GM18907 (cell line): ENCODE results near the gene CD248.
"Not testable (repeated sequence)": the region's sequence is repeated elsewhere in the genome, so short reads cannot be mapped to it uniquely, and the experiment has no call there.

Source experiments
- ATAC-seq: cut with Tn5 transposase; IDR thresholded peaks from one replicate; pipeline ENCODE4 v1.9.1; 2021; ENCODE audit warnings: mild to moderate bottlenecking, moderate library complexity; ENCODE audit not compliant: unreplicated experiment

The CD248 gene, protein sequence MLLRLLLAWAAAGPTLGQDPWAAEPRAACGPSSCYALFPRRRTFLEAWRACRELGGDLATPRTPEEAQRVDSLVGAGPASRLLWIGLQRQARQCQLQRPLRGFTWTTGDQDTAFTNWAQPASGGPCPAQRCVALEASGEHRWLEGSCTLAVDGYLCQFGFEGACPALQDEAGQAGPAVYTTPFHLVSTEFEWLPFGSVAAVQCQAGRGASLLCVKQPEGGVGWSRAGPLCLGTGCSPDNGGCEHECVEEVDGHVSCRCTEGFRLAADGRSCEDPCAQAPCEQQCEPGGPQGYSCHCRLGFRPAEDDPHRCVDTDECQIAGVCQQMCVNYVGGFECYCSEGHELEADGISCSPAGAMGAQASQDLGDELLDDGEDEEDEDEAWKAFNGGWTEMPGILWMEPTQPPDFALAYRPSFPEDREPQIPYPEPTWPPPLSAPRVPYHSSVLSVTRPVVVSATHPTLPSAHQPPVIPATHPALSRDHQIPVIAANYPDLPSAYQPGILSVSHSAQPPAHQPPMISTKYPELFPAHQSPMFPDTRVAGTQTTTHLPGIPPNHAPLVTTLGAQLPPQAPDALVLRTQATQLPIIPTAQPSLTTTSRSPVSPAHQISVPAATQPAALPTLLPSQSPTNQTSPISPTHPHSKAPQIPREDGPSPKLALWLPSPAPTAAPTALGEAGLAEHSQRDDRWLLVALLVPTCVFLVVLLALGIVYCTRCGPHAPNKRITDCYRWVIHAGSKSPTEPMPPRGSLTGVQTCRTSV

DNA sequence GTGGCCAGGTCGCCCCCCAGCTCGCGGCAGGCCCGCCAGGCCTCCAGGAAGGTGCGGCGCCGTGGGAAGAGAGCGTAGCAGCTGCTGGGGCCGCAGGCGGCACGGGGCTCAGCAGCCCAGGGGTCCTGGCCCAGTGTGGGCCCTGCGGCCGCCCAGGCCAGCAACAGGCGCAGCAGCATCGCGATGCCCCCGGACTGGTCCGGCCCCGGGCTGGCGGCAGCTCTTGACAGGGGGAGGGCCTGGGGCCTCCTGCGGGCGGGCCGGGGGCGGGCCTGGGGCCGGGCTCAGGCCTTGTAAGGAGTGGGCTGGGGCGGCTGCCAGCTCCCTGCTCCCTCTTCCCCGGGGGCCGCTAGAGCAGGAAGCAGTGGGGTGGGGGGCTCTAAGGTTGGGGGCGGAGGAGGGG is at the start of gene CD248:
CD248 (minus strand) TSS at position 196 of the 403 bp plus-strand sequence; CDS start at position 179, 17 bp downstream.
- no peak for ATAC-seq

DNA sequence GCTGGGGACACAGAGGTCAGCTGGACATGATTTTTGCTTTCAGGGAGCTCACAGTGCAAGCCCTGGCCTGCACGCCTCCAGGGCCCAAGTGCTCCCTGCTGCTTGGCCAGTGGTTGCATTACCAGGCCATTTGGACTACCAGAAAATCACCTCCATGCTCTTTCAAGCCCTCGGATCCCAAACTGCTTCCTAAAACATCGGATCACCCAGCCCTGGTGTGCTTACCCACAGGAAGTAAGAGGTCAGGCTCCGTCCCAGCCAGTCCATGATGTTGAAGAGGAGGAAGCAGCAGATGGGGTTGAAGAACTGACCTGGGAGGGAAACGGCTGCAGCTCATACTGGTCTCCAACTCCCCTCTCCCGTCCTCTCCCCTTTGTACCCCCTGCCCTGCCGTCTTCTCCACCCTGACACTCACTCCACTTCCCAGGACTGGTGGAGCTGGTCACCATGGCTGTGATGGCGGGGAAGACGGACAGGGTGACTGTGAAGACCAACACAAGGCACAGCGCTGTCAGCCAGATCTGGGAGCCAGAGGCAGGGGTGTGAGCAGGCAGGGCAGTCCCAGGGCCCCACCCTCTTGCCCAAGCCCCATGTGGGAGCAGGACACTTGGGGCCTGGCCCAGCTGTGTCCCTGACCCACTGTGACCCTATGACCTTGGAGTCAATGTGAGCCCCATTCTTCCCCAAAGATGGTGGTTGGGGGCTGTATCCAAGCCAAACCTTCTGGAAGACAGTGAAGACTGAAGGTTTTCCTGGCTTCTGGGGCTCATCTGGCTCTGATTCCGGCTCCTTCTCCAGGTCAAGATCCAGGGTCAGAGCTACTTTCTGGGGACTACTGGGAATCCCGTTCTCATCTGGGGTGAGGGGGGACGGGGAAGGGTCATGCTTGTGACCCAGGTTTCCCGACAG is 49.1 kb upstream of the CD248 start:
- no peak for ATAC-seq

DNA sequence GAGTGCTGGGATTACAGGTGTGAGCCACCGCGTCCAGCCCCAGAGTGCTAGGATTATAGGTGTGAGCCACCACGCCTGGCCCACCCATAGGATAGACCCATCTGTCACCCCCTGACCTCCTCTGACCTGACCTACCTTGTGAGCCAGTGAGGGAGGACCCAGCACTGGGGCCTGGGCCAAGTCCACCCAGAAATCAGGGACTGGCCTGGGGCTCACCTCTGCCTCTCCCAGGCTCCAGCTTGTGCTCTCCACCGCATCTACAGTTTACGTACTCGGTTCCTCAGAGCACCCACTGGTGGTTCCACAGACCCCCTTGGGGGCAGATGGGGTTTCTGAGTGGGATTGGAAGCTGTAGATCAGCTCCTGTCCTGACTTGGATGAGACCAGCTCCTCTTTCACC is 48.3 kb upstream of the CD248 start:
- ATAC-seq = no peak

DNA sequence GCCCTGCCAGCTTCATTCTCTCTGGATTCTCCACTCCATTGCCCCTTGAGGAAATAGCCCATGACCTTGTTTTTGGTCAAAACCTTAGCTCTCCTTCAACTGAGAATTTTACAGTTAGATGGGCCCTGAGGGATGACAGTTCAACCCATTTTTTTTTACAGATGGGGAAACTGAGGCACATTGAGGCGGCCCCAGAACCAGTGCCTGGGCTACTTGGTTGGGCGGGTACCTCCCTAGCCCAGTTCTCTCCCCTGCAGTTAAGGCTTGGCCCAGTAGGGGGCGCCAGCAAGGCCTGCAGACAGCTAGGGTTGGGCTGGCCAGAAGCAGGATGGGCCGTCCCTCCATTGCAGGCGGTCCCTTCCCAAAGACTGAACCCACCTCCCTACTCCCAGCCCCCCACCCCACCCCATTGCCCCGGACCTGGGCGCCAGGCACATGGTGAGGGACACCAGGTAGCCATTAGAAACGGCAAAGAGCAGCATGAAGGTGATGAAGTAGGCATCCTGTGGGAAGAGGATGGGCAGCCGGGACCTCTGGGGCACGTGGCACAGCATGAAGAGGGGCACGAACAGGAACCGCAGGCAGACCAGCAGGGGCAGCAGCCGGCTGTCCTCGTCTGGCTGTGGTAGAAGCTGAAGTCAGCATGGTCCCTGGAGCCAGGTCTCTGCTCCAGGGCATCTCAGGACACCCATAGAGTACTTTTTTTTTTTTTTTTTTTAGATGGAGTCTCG is 47.1 kb upstream of the CD248 start:
- no peak for ATAC-seq

GRCh38 chr11:66363187-66363601 is 46.4 kb upstream of the CD248 start:
- ATAC-seq = no peak

- ATAC-seq = no peak
Observed at GRCh38 chr11:66362481-66363147, 45.8 kb upstream of the CD248 start.

- no peak for ATAC-seq
Observed at GRCh38 chr11:66361502-66361941, 44.7 kb upstream of the CD248 start.

- no peak for ATAC-seq
Observed at GRCh38 chr11:66360406-66361073, 43.7 kb upstream of the CD248 start.

DNA sequence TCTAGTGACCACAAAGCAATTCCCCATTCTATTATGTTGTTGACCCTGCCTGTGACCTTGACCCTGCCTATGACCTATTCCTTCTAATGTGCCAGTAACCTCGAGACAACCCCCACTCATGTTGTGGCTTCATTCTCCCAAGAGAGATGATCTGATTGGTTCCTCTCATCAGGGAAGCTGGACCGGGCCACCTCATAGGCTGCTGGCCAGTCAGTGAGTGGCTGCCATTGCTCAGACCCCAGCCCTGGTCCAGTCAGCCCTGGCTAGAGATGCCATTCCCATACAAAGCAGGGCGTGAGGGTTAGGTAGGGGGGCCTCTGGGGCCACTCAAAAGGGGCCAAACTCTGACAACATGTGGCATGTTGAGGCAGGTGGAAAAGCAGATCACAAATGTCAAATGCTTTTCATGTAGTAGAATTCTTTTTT is 42.8 kb upstream of the CD248 start:
- no peak for ATAC-seq

GRCh38 chr11:66350560-66351235 is 33.9 kb upstream of the CD248 start:
- ATAC-seq = not testable (repeated sequence)

DNA sequence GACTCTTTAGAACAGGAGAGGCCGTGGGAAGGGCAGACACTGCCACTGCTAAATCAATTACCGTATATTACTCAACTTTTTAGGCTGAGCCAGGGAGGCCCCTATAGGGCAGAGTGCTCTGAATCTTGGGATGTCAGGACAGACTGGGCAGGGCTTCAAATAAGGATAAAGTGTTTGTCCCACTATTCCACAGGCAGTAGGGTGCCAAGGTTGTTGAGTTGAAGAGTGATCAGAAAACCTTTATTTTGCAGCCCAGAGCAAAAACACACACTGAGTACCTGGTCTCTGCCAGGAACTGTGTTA is 32.2 kb upstream of the CD248 start:
- ATAC-seq = no peak

DNA sequence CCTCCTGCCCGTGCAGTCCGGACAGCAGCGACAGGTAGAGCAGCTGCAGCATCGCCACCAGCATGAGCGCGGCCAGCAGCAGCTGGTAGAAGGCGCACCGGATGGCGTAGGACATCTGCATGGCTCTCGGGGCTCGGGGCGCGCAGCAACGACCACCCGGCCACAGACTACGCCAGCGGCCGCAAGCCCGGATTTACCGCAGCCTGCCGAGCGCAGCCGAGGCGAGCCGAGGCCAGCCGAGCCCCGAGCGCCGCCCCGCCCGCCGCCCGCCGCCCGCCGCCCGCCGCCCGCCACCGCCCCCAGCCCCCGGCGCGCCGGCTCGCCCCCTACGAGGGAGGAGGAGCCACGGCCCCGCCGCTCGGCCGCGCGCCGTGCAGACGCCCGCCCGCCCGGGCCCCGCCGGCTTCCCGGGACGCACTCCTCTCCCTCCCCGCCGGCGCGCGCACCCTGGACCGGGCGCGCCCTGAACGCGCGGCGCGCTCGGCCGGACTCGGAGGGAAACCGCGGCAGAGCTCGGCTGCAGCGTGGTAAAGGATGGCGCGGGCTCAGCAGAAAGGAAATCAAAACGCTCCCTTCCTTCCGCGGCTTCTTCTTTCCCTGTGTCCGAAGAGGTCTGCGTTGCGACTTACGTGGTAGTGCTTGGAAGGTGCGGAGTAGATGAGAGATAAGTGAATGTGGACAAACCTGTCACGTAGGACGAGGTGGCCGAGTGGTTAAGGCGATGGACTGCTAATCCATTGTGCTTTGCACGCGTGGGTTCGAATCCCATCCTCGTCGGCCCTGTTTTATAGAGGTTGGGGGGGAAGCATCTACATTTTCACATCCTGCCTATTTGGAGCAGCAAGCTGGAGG is 30.8 kb upstream of the CD248 start, which contains the start of gene B4GAT1:
B4GAT1 (minus strand) TSS at position 205 of the 852 bp plus-strand sequence; CDS start at position 121, 84 bp downstream.
- ATAC-seq = peak; percentile 38

DNA sequence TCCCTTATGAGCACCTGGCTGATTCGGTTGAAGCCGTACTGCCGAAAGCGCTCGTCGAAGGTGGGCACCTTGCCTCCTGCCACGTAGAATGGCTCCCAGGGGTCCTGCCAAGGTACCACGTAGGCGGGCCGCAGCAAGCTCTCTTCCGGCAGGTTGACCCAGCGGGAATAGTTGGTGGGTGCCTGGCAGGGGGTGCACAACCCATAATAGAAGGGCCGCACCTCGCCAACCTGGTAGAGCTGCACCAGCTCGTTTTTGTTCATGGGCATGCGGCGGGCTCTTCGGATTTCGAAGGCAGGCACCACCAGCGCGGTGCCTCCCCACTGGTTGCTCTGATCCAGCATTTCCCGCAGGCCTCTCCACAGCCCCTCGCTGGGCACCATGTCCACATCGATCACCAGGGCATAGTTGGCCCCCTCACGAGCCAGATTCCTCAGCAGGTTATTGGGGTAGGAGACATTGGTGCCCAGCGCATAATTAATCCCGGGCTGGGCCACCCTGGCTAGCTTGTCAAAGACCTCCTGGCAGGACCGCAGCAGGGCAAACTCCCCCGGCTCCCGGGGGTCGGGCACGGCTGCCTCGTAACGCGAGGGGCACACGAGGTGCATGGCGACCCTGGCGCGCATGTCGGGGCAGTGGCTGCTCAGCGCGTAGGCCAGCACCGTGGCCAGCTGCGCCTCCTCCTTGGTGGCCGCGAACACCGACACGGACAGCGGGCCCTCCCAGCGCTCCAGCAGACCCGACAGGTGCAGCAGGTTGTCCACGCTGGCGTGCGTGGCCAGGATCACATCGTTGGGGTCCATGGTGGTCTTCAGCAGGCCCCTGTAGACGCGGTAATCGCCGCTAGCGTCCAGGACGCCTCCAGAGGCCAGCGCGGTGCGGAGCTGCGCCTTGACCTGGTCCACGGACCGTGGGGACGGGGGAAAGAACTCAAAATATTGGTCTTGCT is 29.9 kb upstream of the CD248 start:
- no peak for ATAC-seq

DNA sequence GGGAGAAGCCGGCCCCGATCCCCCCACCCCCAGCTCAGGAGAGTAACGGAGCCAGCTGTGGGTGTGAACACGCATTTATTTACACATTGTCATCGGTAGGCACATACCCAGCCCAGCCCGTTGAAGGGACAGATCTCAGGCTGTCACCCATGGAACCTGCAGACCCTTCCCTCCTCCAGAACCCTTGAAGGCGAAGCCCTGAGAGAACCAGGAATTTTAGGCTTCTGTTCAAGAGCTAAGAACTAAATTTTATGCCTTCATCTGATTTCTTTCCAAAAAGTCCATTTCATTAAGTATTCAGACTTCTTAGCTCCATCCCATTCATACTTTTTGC is 28.4 kb upstream of the CD248 start:
- ATAC-seq = peak; percentile 2

DNA sequence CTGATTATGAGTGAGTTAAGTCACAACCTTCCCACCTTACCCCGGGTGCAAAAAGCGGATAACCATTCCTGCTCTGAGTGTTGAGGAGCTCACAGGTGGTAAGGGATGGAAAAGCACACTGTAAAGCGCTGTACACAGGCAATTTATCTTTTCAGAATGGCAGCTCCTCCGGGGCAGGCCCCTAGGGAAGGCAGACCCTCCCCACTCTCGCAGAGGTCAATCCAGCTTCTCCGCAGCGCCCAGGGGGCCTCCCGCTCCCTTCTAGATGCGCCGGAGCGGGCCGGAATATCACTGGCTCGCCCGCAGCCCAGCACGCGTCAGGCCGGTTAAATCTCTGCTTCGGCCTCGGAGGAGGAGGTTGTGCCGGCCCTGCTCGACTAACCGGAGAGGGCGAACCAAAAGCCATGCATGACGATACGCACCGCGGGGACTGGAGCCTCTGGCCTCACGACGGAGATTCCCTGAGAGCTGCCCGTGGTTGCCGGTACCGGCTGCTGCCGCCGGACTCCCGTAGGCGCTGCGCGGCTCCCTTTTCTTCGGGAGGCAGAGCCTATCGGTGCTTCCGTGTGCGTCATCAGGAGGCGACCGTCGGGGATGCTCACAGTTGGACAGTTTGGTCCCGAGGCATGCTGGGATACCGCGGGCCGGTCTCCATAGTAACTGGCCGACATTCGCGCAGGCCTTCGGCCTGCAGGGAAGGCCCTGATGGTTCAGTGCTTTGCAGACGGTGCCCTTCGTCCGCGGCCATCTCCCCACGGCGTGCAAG is 27.9 kb upstream of the CD248 start, which contains the start of gene BRMS1:
BRMS1 (minus strand) TSS at position 555 of the 766 bp plus-strand sequence. CDS start 2,870 bp downstream, outside the sequence.
- peak; percentile 66 for ATAC-seq

- no peak for ATAC-seq
Observed at GRCh38 chr11:66343176-66343575, 26.3 kb upstream of the CD248 start.
